GM18951 (cell line): ENCODE measurements around the gene THSD7A.

Experiments used
- POLR2A ChIP-seq: IDR thresholded peaks from 4 replicates; pipeline ENCODE4 v1.6.1; 2011; ENCODE audit warnings: mild to moderate bottlenecking; ENCODE audit not compliant: insufficient read length, insufficient read depth; ENCODE audit errors: extremely low read depth
- in situ Hi-C: fragments of 300-500 bp; cut with MboI; formaldehyde crosslinking; loops from one replicate; pipeline ENCODE4 v1.12.0; 2022; ENCODE audit warnings: low sequenced_read_pairs, mixed read lengths, inconsistent platforms; ENCODE audit not compliant: unreplicated experiment

THSD7A gene, protein sequence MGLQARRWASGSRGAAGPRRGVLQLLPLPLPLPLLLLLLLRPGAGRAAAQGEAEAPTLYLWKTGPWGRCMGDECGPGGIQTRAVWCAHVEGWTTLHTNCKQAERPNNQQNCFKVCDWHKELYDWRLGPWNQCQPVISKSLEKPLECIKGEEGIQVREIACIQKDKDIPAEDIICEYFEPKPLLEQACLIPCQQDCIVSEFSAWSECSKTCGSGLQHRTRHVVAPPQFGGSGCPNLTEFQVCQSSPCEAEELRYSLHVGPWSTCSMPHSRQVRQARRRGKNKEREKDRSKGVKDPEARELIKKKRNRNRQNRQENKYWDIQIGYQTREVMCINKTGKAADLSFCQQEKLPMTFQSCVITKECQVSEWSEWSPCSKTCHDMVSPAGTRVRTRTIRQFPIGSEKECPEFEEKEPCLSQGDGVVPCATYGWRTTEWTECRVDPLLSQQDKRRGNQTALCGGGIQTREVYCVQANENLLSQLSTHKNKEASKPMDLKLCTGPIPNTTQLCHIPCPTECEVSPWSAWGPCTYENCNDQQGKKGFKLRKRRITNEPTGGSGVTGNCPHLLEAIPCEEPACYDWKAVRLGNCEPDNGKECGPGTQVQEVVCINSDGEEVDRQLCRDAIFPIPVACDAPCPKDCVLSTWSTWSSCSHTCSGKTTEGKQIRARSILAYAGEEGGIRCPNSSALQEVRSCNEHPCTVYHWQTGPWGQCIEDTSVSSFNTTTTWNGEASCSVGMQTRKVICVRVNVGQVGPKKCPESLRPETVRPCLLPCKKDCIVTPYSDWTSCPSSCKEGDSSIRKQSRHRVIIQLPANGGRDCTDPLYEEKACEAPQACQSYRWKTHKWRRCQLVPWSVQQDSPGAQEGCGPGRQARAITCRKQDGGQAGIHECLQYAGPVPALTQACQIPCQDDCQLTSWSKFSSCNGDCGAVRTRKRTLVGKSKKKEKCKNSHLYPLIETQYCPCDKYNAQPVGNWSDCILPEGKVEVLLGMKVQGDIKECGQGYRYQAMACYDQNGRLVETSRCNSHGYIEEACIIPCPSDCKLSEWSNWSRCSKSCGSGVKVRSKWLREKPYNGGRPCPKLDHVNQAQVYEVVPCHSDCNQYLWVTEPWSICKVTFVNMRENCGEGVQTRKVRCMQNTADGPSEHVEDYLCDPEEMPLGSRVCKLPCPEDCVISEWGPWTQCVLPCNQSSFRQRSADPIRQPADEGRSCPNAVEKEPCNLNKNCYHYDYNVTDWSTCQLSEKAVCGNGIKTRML (N-terminal part only)

DNA sequence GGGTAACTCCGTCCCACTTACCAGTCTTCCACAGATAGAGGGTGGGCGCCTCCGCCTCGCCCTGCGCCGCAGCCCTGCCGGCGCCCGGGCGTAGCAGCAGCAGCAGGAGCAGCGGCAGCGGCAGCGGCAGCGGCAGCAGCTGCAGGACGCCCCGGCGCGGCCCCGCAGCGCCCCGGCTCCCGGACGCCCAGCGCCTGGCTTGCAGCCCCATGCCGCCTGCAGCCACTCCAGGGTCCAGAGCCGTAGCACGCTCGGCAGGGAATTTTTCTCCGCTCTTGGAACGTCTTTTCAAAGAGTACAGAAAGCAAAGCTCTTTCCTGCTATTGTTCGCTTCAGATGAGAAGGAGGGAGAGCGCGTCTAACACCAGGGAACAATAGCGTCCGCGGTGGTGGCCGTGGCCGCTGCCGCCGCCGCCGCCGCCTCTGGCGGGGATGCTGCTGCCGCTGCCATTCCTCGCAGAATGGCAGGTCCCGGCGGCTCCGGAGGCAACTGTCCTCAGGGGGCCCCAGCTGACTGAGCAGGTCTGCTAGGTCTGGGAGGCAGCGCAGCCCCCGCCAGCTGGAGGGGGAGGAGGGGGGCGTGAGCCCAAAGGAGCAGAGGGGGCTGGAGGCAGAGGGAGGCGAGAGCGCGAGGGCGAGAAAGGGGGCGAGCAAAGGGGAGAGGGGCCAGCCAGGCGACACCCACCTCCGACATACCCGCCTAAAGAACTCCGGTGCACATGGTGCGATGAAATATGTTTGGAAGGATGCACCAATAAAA is at the start of gene THSD7A:
THSD7A (minus strand) TSS at position 463 of the 760 bp plus-strand sequence; CDS start at position 211, 252 bp downstream.
- in situ Hi-C loops: no loop called here
- TF ChIP-seq POLR2A: no peak

DNA sequence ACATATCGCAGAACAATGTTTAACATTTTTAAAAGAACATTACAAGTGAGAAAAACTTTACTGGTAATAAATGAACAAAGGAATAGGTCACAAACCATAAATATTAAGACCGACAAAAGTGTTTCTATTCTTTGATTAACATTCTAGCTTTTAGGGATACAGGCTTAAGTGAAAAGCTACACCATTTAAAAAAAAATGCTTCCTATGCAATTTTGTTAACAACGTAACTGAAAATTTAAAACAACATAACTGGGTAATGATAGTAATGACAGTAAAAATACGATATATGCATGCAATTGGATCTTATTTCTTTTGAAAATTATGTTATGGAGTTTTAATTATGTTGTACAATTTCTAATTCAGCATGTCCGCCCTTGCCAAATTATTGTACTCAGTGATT is 49.7 kb upstream of the THSD7A start:
- no peak for TF ChIP-seq POLR2A
- in situ Hi-C loops: no loop called here

DNA sequence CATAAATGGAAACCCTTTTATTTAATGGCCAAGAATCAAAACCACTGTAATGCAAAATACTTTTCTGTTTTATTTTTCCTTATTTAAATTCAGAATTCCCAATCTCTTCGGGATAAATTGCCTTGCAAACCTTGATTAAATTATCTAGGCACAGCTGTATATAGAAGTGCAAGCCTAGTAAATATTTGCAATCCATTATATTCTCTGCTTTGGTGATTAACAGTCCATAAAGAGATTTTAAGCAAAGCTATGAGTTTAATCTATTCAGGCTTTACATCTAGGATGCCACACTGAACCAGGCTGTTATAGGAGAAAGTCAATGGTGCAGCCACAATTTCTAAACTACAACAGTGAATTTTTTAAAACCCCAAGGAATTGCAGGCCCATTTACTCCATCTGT is 43.6 kb upstream of the THSD7A start:
- in situ Hi-C loops: no loop called here
- TF ChIP-seq POLR2A: no peak

DNA sequence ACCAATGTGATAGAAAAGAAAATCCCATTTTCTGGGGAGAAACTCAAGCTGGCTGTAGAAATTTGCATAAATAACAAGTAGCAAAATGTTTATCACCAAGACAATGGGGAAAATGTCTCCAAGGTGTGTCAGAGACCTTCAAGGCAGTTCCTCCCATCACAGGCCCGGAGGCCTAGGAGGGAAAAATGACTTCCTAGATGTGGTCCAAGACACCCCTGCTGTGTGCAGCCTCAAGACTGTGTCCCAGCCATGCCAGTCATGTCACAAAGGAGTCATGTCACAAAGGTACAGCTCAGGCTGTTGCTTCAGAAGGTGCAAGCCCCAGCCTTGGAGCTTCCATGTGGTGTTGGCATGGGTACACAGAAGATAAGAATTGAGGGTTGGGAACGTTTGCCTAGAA is 33.7 kb upstream of the THSD7A start:
- in situ Hi-C loops: no loop called here
- TF ChIP-seq POLR2A: no peak

DNA sequence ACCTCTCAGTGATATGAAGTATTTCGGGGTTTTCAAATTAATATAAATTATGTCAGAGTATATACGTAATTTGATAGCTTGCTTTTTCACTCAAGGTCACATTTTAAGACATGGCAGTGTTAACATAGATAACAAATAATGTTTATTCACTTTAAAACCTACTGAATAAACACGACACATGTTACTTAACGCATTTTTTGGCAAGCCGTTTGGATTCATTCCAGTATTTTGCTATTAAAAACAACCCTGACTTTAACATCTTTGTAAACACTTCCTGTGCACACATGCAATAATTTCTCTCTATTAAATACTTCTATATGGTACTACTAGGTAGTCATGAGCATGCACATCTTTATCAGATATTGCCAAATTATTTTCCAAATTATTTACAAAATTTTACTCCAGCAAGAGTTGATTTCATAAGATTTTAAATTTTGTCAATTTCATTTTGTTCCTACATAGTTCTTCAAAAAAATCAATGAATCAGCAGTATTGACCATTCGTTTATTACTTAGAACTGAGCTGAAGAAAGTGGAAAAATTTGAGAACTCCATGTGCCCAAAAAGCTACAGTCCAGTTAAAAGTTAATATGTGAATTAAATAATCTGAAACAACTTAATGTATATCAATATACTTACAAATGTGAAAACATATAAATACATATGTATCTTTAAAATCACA is 26.8 kb upstream of the THSD7A start:
- in situ Hi-C loops: no loop called here
- no peak for TF ChIP-seq POLR2A

DNA sequence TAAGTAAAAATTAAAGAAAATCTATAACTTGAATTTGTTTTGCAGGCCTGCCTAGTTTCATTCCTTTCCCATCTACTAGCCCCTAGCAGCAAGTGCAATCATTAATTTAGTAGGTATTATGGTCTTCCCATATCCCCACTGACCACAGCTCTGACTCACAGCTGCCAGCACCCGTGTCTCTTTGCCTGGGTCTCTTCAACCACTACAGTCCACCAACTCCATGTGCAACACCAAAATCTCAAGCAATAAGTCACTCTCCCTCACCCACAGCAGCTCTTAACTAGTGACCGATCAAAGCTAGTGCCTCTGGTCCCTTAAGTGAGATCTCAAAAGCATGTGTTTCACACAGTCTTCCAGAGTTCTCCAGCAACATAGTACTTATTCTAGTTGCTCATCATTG is 26.0 kb upstream of the THSD7A start:
- in situ Hi-C loops: no loop called here

DNA sequence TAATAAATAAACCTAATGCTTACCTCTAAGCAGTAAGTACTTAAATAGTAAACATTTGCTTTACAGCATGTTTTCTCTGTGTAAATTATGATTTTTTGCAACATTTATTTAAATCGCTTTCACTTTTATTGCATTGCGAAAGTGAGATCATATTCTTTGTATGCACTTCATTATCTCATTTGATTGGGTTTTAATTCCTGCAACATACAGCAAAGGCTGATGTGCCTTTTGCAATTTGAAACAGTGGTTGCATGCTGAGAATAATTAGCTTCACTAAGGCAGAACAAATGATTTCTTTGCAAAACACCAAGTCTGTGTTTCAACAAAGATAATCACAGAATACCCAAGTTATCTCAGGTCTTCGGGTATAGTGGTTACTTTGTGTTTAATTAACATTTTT is 16.3 kb upstream of the THSD7A start:
- no peak for TF ChIP-seq POLR2A
- in situ Hi-C loops: no loop called here

More for the DNA sequence above, 26.0 kb upstream of the THSD7A start:
- TF ChIP-seq POLR2A: no peak

DNA sequence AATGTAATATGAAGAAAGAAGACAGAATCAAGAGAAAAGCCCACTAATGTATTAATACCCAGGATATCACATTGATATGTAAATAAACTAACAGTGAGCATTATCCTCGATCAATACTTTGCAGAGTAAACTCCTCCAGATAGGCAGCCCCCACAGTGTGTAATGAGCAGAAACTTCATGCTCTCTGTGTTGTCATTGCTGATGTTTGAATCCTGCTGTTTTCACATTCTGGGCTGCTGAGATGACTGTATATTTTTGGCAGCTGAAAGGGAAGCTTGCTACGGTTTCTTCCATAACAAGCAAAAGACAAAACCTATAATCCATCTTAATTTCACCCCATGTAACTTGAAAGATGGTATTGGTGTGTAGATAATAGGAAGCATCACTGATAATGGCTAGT is 15.3 kb upstream of the THSD7A start:
- in situ Hi-C loops: no loop called here
- TF ChIP-seq POLR2A: no peak

DNA sequence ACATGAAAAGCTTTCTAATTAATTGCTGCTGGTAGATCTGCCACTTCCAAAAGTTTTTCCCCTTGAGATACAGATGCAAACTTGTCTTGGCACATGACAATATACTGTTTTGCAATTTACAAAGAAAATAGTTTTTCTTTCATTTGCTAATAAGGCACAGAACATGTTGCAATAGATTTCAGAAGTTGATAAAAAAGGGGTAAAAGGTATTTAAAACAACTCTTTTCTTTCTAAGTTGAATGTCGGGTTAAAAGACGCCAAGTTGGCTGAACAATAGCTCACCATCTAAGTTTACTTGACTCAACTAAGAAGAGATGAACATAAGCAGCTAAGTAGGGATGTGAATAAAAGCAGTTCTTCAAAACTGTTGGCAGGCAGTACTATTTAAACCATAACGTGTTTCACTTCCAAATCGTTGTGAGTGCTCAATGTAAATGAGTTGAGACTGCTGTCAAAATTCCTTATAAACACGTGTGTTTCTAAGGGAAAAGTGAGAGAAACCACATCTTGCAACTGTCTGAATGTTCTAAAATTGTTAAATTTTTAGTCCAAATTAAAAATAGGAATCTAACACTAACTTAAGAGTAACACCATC is 14.5 kb upstream of the THSD7A start:
- TF ChIP-seq POLR2A: no peak
- in situ Hi-C loops: no loop called here

DNA sequence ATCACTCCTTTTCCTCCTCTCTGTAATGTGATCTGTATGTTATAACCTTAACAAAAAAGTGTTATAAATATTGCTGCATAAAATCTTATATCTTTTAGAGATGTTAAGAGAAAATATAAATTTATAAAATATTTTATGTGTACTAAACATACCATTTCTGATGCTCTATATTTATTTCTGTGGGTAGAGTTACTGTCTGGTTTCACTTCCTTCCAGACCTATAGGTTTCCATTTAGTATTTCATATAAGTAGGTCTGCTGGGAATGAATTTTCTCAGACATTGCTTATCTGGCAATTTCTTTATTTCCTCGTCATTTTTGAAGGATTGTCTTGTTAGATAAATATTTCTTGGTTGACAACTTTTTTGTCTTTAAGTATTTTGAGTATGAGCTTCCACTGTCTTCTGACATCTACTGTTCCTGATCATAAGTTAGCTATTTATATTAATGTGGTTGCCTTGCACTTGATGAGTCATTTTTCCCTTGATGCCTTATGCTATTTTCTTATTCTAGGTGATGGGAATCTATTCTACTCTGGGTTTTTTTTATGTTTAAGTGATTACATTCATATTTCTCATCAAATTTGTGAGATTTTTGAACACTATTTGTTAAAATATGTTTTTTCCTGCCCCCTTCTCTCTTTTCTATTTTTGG is 11.2 kb upstream of the THSD7A start:
- TF ChIP-seq POLR2A: no peak
- in situ Hi-C loops: no loop called here

DNA sequence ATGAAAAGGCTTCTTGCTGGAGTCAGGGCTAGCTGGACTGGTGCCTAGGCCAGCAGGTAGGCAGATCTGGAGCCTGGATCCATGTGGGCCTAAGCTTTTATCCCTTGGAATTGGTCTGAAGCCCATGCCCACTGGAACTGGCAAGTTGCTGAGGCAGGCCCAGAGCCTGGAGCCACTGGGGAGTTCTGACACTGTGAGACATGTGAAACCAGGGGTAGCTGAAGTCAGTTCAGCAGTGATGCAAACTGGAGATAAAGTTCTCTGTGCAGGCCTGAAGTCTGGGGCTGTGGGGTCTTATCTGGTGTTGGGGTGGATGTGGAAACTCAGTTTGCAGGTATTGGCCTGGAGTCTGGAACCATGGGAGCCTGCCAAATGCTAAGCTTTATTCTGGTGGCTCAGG is 9.7 kb upstream of the THSD7A start:
- no peak for TF ChIP-seq POLR2A
- in situ Hi-C loops: no loop called here
